Skeletal muscle satellite cell (primary cell): ENCODE data around the gene GRK5.
A peak's percentile ranks its signal among the peaks of the same experiment; 100 is the strongest.

Experiments
- H3K27me3 ChIP-seq: 2 replicates; pipeline ENCODE4 v1.7.0; 2013; ENCODE audit warnings: low read length; ENCODE audit not compliant: control insufficient read depth, insufficient read depth
- H3K36me3 ChIP-seq: 2 replicates; pipeline ENCODE4 v1.7.0; 2013; ENCODE audit warnings: mild to moderate bottlenecking, control low read depth, low read length; ENCODE audit not compliant: insufficient read depth
- H3K4me1 ChIP-seq: 2 replicates; pipeline ENCODE4 v1.7.0; 2013; ENCODE audit warnings: low read length; ENCODE audit not compliant: control insufficient read depth, insufficient read depth
- H3K4me2 ChIP-seq: 2 replicates; pipeline ENCODE4 v1.7.0; 2013; ENCODE audit warnings: mild to moderate bottlenecking, low read length
- H3K4me3 ChIP-seq: 2 replicates; pipeline ENCODE4 v1.7.0; 2013; ENCODE audit warnings: low read length
- H3K9ac ChIP-seq: 2 replicates; pipeline ENCODE4 v1.7.0; 2013; ENCODE audit warnings: mild to moderate bottlenecking, low read depth, low read length, moderate library complexity
- H3K9me3 ChIP-seq: replicated peaks from 2 replicates; pipeline ENCODE4 v1.7.0; 2013; ENCODE audit warnings: mild to moderate bottlenecking, control low read depth, low read length

GRK5 gene

GRCh38 chr10:119488675-119489074 lies 281.3 kb downstream of the GRK5 start:
- Histone ChIP-seq H3K9me3 (no peaks in the 10 kb centered on the region), H3K27me3 (no peaks in the 10 kb centered on the region), H3K9ac (no peak overlapping the region), H3K4me3 (no peak overlapping the region), H3K4me2 (no peak overlapping the region), H3K4me1 (peaks cover 4% of the 10 kb centered on the region), H3K36me3 (no peaks in the 10 kb centered on the region)

GRCh38 chr10:119489991-119490326 lies 282.6 kb downstream of the GRK5 start:
- H3K4me1 ChIP-seq = peaks cover 8% of the 10 kb centered on the region
- H3K4me2 ChIP-seq = peak overlapping the region; percentile 88
- no peaks in the 10 kb centered on the region for H3K9me3 ChIP-seq
- H3K36me3 ChIP-seq = no peaks in the 10 kb centered on the region
- no peak overlapping the region for H3K9ac ChIP-seq
- H3K27me3 ChIP-seq = no peaks in the 10 kb centered on the region
- no peak overlapping the region for H3K4me3 ChIP-seq

- no peak overlapping the region for H3K4me3 ChIP-seq
- H3K27me3 ChIP-seq = no peaks in the 10 kb centered on the region
- no peaks in the 10 kb centered on the region for H3K36me3 ChIP-seq
- H3K9ac ChIP-seq = no peak overlapping the region
- H3K4me2 ChIP-seq = no peak overlapping the region
- no peaks in the 10 kb centered on the region for H3K9me3 ChIP-seq
- H3K4me1 ChIP-seq = peaks cover 12% of the 10 kb centered on the region
Measured at GRCh38 chr10:119491966-119492757, 284.8 kb downstream of the GRK5 start.

GRCh38 chr10:119493155-119493554 lies 285.8 kb downstream of the GRK5 start:
- Histone ChIP-seq H3K4me3 (no peak overlapping the region), H3K4me2 (no peak overlapping the region), H3K9ac (no peak overlapping the region), H3K27me3 (no peaks in the 10 kb centered on the region), H3K9me3 (no peaks in the 10 kb centered on the region), H3K4me1 (peaks cover 12% of the 10 kb centered on the region), H3K36me3 (no peaks in the 10 kb centered on the region)

GRCh38 chr10:119494236-119495020 lies 287.1 kb downstream of the GRK5 start:
- Histone ChIP-seq H3K27me3 (no peaks in the 10 kb centered on the region), H3K4me3 (no peak overlapping the region), H3K4me2 (no peak overlapping the region), H3K9ac (no peak overlapping the region), H3K36me3 (no peaks in the 10 kb centered on the region), H3K4me1 (peaks cover 11% of the 10 kb centered on the region), H3K9me3 (no peaks in the 10 kb centered on the region)

- Histone ChIP-seq H3K9ac (no peak overlapping the region), H3K27me3 (no peaks in the 10 kb centered on the region), H3K9me3 (no peaks in the 10 kb centered on the region), H3K36me3 (no peaks in the 10 kb centered on the region), H3K4me3 (no peak overlapping the region), H3K4me2 (no peak overlapping the region), H3K4me1 (peaks cover 9% of the 10 kb centered on the region)
Measured at GRCh38 chr10:119495021-119495505, 287.7 kb downstream of the GRK5 start.

- H3K4me1 ChIP-seq = peaks cover 9% of the 10 kb centered on the region
- H3K4me3 ChIP-seq = no peak overlapping the region
- no peaks in the 10 kb centered on the region for H3K27me3 ChIP-seq
- no peaks in the 10 kb centered on the region for H3K9me3 ChIP-seq
- H3K4me2 ChIP-seq = no peak overlapping the region
- H3K9ac ChIP-seq = no peak overlapping the region
- no peaks in the 10 kb centered on the region for H3K36me3 ChIP-seq
Measured at GRCh38 chr10:119495545-119495944, 288.2 kb downstream of the GRK5 start.

- Histone ChIP-seq H3K4me3 (no peak overlapping the region), H3K9ac (no peak overlapping the region), H3K9me3 (no peaks in the 10 kb centered on the region), H3K4me2 (no peak overlapping the region), H3K27me3 (no peaks in the 10 kb centered on the region), H3K36me3 (no peaks in the 10 kb centered on the region), H3K4me1 (peaks cover 9% of the 10 kb centered on the region)
Measured at GRCh38 chr10:119496273-119496672, 288.9 kb downstream of the GRK5 start.

- no peaks in the 10 kb centered on the region for H3K27me3 ChIP-seq
- no peak overlapping the region for H3K4me3 ChIP-seq
- no peak overlapping the region for H3K9ac ChIP-seq
- no peaks in the 10 kb centered on the region for H3K9me3 ChIP-seq
- peaks cover 9% of the 10 kb centered on the region for H3K4me1 ChIP-seq
- H3K36me3 ChIP-seq = no peaks in the 10 kb centered on the region
- H3K4me2 ChIP-seq = no peak overlapping the region
Measured at GRCh38 chr10:119497243-119497642, 289.9 kb downstream of the GRK5 start.

GRCh38 chr10:119498889-119499676 lies 291.7 kb downstream of the GRK5 start:
- Histone ChIP-seq H3K4me1 (peaks cover 9% of the 10 kb centered on the region), H3K9ac (no peak overlapping the region), H3K4me3 (no peak overlapping the region), H3K27me3 (no peaks in the 10 kb centered on the region), H3K9me3 (no peaks in the 10 kb centered on the region), H3K4me2 (no peak overlapping the region), H3K36me3 (peaks cover 3% of the 10 kb centered on the region)

- Histone ChIP-seq H3K9me3 (no peaks in the 10 kb centered on the region), H3K4me1 (peaks cover 7% of the 10 kb centered on the region), H3K9ac (no peak overlapping the region), H3K4me3 (no peak overlapping the region), H3K27me3 (no peaks in the 10 kb centered on the region), H3K36me3 (peaks cover 4% of the 10 kb centered on the region), H3K4me2 (no peak overlapping the region)
Measured at GRCh38 chr10:119499677-119500002, 292.3 kb downstream of the GRK5 start.
